Natural killer cell (primary cell): ENCODE data around the gene LTB. TPM values are rescaled to one million over a fixed set of nuclear protein-coding genes. Genes with fewer than 3 reads are reported as not detected.
A peak's percentile ranks its signal among the peaks of the same experiment; 100 is the strongest.

Experiments
- ATAC-seq, 3 donors: fragments of 150-1000 bp in 2 of 3; fragments of 200-7000 bp in 1 of 3; cut with Tn5 transposase; 1 replicate in 1 of 3; 2 replicates in 2 of 3; pipeline ENCODE4 v1.10.0; 2021; ENCODE audit warnings: mild to moderate bottlenecking in 2 of 3, moderate library complexity in 2 of 3
- DNase-seq, 2 donors: peaks; one replicate each; pipeline versions ENCODE4 v3.0.0 to v3.0.0-alpha.2; 2013 to 2021; ENCODE audit warnings: mixed read lengths in 1 of 2
- H3K27ac ChIP-seq: one replicate; pipeline ENCODE4 v1.5.1; 2013; ENCODE audit warnings: mild to moderate bottlenecking, low read length
- H3K27me3 ChIP-seq: one replicate; pipeline ENCODE4 v1.6.1; 2013; ENCODE audit warnings: low read length; ENCODE audit not compliant: control insufficient read depth, insufficient read depth
- H3K36me3 ChIP-seq: one replicate; pipeline ENCODE4 v1.6.1; 2013; ENCODE audit warnings: low read length; ENCODE audit not compliant: control insufficient read depth, insufficient read depth
- H3K4me1 ChIP-seq: one replicate; pipeline ENCODE4 v1.6.1; 2013; ENCODE audit warnings: low read length; ENCODE audit not compliant: control insufficient read depth, insufficient read depth
- H3K4me3 ChIP-seq: one replicate; pipeline ENCODE4 v1.5.1; 2013; ENCODE audit warnings: low read length
- H3K9me3 ChIP-seq: one replicate; pipeline ENCODE4 v1.6.1; 2013; ENCODE audit warnings: low read length; ENCODE audit not compliant: control insufficient read depth, insufficient read depth
- H3K27ac Mint-ChIP-seq, 2 donors: one replicate each; pipeline ENCODE4 v1.8.0; 2022; ENCODE audit warnings: mild to moderate bottlenecking in 2 of 2, mixed read lengths in 2 of 2, moderate library complexity in 1 of 2
- H3K27me3 Mint-ChIP-seq, 2 donors: one replicate each; pipeline ENCODE4 v1.8.0; 2022; ENCODE audit warnings: low read depth in 2 of 2, mixed read lengths in 2 of 2
- H3K36me3 Mint-ChIP-seq: one replicate; pipeline ENCODE4 v1.8.0; 2022; ENCODE audit warnings: mixed read lengths
- H3K4me1 Mint-ChIP-seq, 2 donors: one replicate each; pipeline ENCODE4 v1.8.0; 2022; ENCODE audit warnings: mixed read lengths in 2 of 2
- H3K4me3 Mint-ChIP-seq: one replicate; pipeline ENCODE4 v1.8.0; 2022; ENCODE audit warnings: mild to moderate bottlenecking, moderate library complexity, mixed read lengths
- H3K9me3 Mint-ChIP-seq, 2 donors: one replicate each; pipeline ENCODE4 v1.8.0; 2022; ENCODE audit warnings: mixed read lengths in 2 of 2
- WGBS: methylation state at CpG from one replicate; pipeline ENCODE4 v1.1.7; 2013; ENCODE audit warnings: missing lambda C conversion rate; ENCODE audit not compliant: insufficient coverage; 5-methylcytosine and 5-hydroxymethylcytosine counted together
- intact Hi-C: fragments of 100-400 bp; cut with micrococcal nuclease; formaldehyde crosslinking; loops from one replicate; pipeline ENCODE4 v1.14.2; 2022
- total RNA-seq, 4 donors: library from RNA; stranded (reverse); fragments of 120-200 nt in 1 of 4; gene quantifications; one replicate each; pipeline versions ENCODE4 v1.2.3 to v1.2.4, GENCODE V29; 2013 to 2022
- TF ChIP-seq, protein P1 (sequence below): fragments of 200-600 bp; IDR thresholded peaks from one replicate; pipeline ENCODE4 v1.8.0; 2022; ENCODE audit warnings: antibody characterized with exemption

LTB gene
- total RNA-seq, 3 donors from 2014 or later (not counting 1 experiment from before 2014, with no cell fraction given): 17.7 to 42.1 (median 32.6) TPM

DNA sequence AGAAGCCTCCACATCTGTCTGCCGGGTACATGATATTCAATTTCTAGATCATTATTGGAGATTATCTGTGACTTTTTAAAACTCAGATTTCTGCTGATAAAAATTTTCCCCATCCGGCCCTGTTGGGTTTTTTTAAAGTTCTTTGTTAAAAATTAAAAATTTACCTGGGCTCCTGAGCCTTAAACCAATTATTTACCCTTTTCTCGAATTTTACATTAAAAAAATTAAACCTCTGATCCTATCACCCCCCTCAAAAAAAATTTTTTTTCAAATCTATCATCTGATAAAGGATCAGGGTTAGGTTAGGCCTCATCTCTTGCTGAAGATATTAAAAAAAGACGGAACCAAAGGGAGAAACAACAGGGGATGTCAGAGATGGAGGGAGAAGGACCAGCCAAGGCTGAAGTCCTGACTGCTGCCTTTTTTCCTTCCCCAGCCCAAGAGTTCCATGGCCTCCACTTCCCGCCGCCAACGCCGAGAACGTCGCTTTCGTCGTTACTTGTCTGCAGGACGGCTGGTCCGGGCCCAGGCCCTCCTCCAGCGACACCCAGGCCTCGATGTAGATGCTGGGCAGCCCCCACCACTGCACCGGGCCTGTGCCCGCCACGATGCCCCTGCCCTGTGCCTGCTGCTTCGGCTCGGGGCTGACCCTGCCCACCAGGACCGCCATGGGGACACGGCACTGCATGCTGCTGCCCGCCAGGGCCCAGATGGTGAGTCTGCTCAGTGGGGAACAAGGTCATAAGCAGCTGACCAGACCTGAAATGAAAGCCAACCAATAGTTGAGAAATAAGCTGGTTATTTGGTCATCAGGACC, 34.3 kb downstream of the LTB start:
- H3K4me1 Mint-ChIP-seq: peaks cover 30 to 37% of the 10 kb centered on the region in 2 donors
- 91% methylated on average over 22 of the region's 24 CpGs for WGBS
- peak overlapping the region; percentile 95 for H3K4me3 Mint-ChIP-seq

DNA sequence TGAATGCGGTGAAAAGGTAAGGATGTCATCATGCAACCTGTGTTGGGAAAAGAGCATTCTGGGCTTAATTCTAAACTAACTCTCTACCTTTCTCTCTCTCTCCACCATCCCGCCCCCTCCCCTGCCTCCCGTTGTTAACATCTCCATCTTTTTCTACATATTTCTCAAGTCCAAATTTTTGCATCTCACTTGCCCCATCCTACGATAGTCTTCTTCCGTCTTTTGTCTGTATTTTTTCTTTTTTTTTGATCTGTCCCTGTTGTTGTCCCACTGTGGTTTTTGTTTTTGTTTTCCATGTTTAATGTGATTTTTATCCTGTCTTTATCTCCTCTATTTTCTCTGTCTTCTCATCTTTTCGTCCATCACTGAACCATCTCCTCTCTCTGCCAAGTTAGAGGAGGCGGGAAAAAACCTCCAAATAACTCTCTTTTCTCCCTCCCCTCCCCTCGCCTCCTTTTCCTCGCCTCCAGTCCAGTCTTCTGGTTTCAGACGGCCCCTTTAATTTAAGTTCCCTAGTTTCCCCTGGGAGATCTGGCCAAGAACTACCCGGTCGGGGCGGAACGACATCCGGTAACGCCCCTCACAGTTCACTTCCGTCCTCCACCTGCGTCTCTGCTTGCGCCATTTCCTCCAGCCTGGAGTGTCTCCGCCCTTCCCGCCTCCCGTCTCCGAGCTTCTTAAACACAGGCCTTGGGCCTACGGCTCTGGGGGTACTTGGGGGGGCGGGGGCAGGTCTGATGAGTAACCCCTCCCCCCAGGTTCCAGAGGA, 35.1 kb downstream of the LTB start, which contains the start of gene NFKBIL1:
NFKBIL1 (plus strand) TSS at position 651 of the 769 bp plus-strand sequence; CDS start at position 738, 87 bp downstream.
- H3K27ac ChIP-seq: peak within 1 kb of the TSS; percentile 87
- H3K4me1 Mint-ChIP-seq: peaks cover 32 to 41% of the 10 kb centered on the region in 2 donors

More for the DNA sequence above, 34.3 kb downstream of the LTB start:
- DNase-seq (no peak), ATAC-seq (no peak)
- Histone ChIP-seq H3K4me1 (peaks cover 33% of the 10 kb centered on the region), H3K4me3 (peak overlapping the region; percentile 38), H3K36me3 (no peaks in the 10 kb centered on the region), H3K9me3 (no peaks in the 10 kb centered on the region), H3K27ac (peak overlapping the region; percentile 87), H3K27me3 (no peaks in the 10 kb centered on the region)
- H3K36me3 Mint-ChIP-seq: no peaks in the 10 kb centered on the region
- H3K27ac Mint-ChIP-seq: peak overlapping the region; percentile 90 to 97
- no peaks in the 10 kb centered on the region for H3K9me3 Mint-ChIP-seq
- TF ChIP-seq, protein P1, sequence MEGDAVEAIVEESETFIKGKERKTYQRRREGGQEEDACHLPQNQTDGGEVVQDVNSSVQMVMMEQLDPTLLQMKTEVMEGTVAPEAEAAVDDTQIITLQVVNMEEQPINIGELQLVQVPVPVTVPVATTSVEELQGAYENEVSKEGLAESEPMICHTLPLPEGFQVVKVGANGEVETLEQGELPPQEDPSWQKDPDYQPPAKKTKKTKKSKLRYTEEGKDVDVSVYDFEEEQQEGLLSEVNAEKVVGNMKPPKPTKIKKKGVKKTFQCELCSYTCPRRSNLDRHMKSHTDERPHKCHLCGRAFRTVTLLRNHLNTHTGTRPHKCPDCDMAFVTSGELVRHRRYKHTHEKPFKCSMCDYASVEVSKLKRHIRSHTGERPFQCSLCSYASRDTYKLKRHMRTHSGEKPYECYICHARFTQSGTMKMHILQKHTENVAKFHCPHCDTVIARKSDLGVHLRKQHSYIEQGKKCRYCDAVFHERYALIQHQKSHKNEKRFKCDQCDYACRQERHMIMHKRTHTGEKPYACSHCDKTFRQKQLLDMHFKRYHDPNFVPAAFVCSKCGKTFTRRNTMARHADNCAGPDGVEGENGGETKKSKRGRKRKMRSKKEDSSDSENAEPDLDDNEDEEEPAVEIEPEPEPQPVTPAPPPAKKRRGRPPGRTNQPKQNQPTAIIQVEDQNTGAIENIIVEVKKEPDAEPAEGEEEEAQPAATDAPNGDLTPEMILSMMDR: no peak
- no peaks in the 10 kb centered on the region for H3K27me3 Mint-ChIP-seq
- intact Hi-C loops: loop anchor here (1.0 to 10.0 kb wide), 4 partner anchors 33 to 187 kb away; partner anchors contain the start of gene CLIC1

DNA sequence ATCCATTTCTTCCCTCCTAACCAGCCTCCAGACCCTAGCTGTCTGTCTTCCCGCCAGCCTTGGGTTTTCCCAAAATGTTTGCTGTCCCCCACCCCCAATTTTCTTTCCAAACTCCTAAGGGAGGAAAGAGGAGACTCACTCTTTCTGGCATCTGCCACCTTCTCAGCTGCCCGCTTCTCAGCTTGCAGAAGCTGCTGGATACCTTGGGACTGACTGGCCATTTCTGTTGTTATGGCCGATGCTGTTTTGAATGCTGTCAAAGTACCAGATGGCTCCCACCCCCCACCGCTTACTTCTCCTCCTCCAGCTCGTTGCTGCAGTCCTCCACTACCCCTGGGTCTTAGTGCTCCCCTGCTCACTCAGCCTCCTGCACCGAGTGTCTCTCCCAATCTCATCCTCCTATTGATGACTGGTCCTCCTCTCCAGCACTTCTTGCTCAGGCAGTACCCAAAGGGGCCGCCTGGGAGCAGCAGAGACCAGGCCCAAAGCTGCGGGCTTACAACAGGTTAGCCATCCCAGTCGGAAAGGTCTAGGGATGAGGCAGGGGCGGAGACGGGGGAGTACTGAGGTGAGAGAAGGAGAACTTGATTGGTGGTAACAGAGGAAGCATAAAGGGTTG, 35.8 kb downstream of the LTB start, which contains the start of gene ATP6V1G2:
ATP6V1G2 (minus strand) TSS at position 270 of the 619 bp plus-strand sequence; CDS start at position 221, 49 bp downstream.
- DNase-seq: peak; percentile 80 to 89
- Mint-ChIP-seq H3K4me1 (peaks cover 38 to 46% of the 10 kb centered on the region in 2 donors), H3K27me3 (no peaks in the 10 kb centered on the region), H3K9me3 (no peaks in the 10 kb centered on the region), H3K27ac (peak within 1 kb of the TSS; percentile 90 to 97), H3K4me3 (peak within 1 kb of the TSS; percentile 95), H3K36me3 (peaks cover 2% of the 10 kb centered on the region)
- ATAC-seq: peak; percentile 50 to 67 (median 56)
- TF ChIP-seq, protein P1: peak; percentile 95
- Histone ChIP-seq H3K27ac (peak within 1 kb of the TSS; percentile 87), H3K27me3 (no peaks in the 10 kb centered on the region), H3K9me3 (no peaks in the 10 kb centered on the region), H3K36me3 (no peaks in the 10 kb centered on the region), H3K4me3 (peak within 1 kb of the TSS; percentile 38), H3K4me1 (peaks cover 36% of the 10 kb centered on the region)
- 16% methylated on average over 11 of the region's 11 CpGs for WGBS
- intact Hi-C loops: loop anchor here (1.0 to 10.0 kb wide), 3 partner anchors 52 to 188 kb away; partner anchors contain the start of genes BAG6 and CLIC1

More for the DNA sequence above, 35.1 kb downstream of the LTB start, which contains the start of gene NFKBIL1:
- WGBS: under 1% methylated on average over 21 of the region's 25 CpGs
- Mint-ChIP-seq H3K27ac (peak within 1 kb of the TSS; percentile 90 to 97), H3K4me3 (peak within 1 kb of the TSS; percentile 95), H3K27me3 (no peaks in the 10 kb centered on the region), H3K36me3 (no peaks in the 10 kb centered on the region), H3K9me3 (no peaks in the 10 kb centered on the region)
- H3K27me3 ChIP-seq: no peaks in the 10 kb centered on the region
- H3K9me3 ChIP-seq: no peaks in the 10 kb centered on the region
- intact Hi-C loops: loop anchor here (1.0 to 10.0 kb wide), 5 partner anchors 34 to 188 kb away; partner anchors contain the start of genes BAG6 and CLIC1
- H3K4me3 ChIP-seq: peak within 1 kb of the TSS; percentile 38
- peak; percentile 76 to 96 for DNase-seq
- TF ChIP-seq, protein P1: peak; percentile 31
- ATAC-seq: peak; percentile 89 to 96 (median 91)
- H3K36me3 ChIP-seq: no peaks in the 10 kb centered on the region
- H3K4me1 ChIP-seq: peaks cover 40% of the 10 kb centered on the region
